GM12878 (cell line): ENCODE results near the gene LARP4. TPM values are rescaled to one million over a fixed set of nuclear protein-coding genes. Genes with fewer than 3 reads are reported as not detected.

Experiments used
- ATAC-seq: fragments of 200-7000 bp; cut with Tn5 transposase; 3 replicates; pipeline ENCODE4 v1.9.1; 2020; ENCODE audit warnings: mild to moderate bottlenecking, moderate library complexity
- BruUV-seq: library from RNA; stranded (reverse); fragments of 400-500 nt; replicated peaks from 2 replicates; lab custom pipeline; 2021; lab: Mats Ljungman, UMichigan
- CTCF ChIA-PET: fragments of 300-600 bp; sonication (Branson Sonifier 250); formaldehyde crosslinking; extraction: SDS; loops from one replicate; lab custom pipeline; 2021; ENCODE audit warnings: inconsistent platforms; lab: Yijun Ruan, JAX
- POLR2A ChIA-PET: fragments of 350-600 bp; formaldehyde crosslinking; extraction: SDS; loops from one replicate; lab custom pipeline; 2021; ENCODE audit warnings: inconsistent platforms; lab: Charles Lee
- RAD21 ChIA-PET: fragments of 300-600 bp; sonication (Branson Sonifier 250); formaldehyde crosslinking; loops from one replicate; lab custom pipeline; 2023; ENCODE audit warnings: antibody characterized with exemption; ENCODE audit not compliant: unreplicated experiment; lab: Charles Lee
- SMC1A ChIA-PET: fragments of 300-600 bp; sonication (Branson Sonifier 250); formaldehyde crosslinking; loops from one replicate; lab custom pipeline; 2023; ENCODE audit not compliant: unreplicated experiment, uncharacterized antibody; lab: Charles Lee
- DNase-seq: peaks from one replicate; pipeline ENCODE4 v3.0.0-alpha.2; 2011; ENCODE audit warnings: low read depth, low spot score
- FAIRE-seq: peaks from 3 replicates; lab custom pipeline; 2011; peaks lifted over from hg19 to GRCh38; lab: Jason Lieb, UNC
- H2AFZ ChIP-seq: 2 replicates; pipeline ENCODE4 v1.6.0; 2011; ENCODE audit warnings: low read depth, low read length, control low read depth; ENCODE audit not compliant: control insufficient read depth
- H3K27ac ChIP-seq: 2 replicates; pipeline ENCODE4 v1.5.1; 2011; ENCODE audit warnings: control low read depth; ENCODE audit not compliant: control insufficient read depth, insufficient read depth
- H3K27me3 ChIP-seq, 2 experiments: replicated peaks in 1 of 2; 2 replicates each; pipeline versions ENCODE4 v1.6.0 to v1.6.1; 2011; ENCODE audit warnings: low read length in 1 of 2; ENCODE audit not compliant: control insufficient read depth in 2 of 2, insufficient read depth in 2 of 2
- H3K36me3 ChIP-seq, 2 experiments: 2 replicates each; pipeline ENCODE4 v1.5.1; 2011; ENCODE audit warnings: low read length in 1 of 2; ENCODE audit not compliant: control insufficient read depth in 2 of 2, insufficient read depth in 2 of 2
- H3K4me1 ChIP-seq: 2 replicates; pipeline ENCODE4 v1.6.1; 2011; ENCODE audit warnings: mild to moderate bottlenecking, low read length, moderate library complexity, mixed read lengths; ENCODE audit not compliant: control insufficient read depth, insufficient read depth
- H3K4me2 ChIP-seq: 2 replicates; pipeline ENCODE4 v1.6.0; 2011; ENCODE audit warnings: control low read depth; ENCODE audit not compliant: control insufficient read depth, insufficient read depth
- H3K4me3 ChIP-seq: fragments of 200-600 bp; sonication (generic); 2 replicates; pipeline ENCODE4 v1.5.1; 2016
- H3K79me2 ChIP-seq: 2 replicates; pipeline ENCODE4 v1.6.0; 2011; ENCODE audit warnings: low read length; ENCODE audit not compliant: control insufficient read depth, insufficient read depth
- H3K9ac ChIP-seq: 2 replicates; pipeline ENCODE4 v1.8.0; 2011; ENCODE audit warnings: low read length, control low read depth, mixed read lengths; ENCODE audit not compliant: control insufficient read depth, insufficient read depth
- H3K9me3 ChIP-seq: replicated peaks from 3 replicates; pipeline ENCODE4 v1.5.1; 2011; ENCODE audit warnings: mild to moderate bottlenecking, low read length; ENCODE audit not compliant: control insufficient read depth, insufficient read depth
- H4K20me1 ChIP-seq: 2 replicates; pipeline ENCODE4 v1.6.0; 2011; ENCODE audit not compliant: control insufficient read depth, insufficient read depth
- BHLHE40 ChIP-seq, 2 experiments: fragments of 450-650 bp in 1 of 2; IDR thresholded peaks; 2 replicates each; pipeline ENCODE4 v1.6.1; 2011 to 2017; ENCODE audit warnings: low read depth in 2 of 2, borderline replicate concordance in 1 of 2, improper control_type of control experiment in 1 of 2, low read length in 1 of 2, mild to moderate bottlenecking in 1 of 2
- E2F8 ChIP-seq: fragments of 450-650 bp; IDR thresholded peaks from 2 replicates; pipeline ENCODE4 v1.6.1; 2018; ENCODE audit warnings: mild to moderate bottlenecking, low read depth, moderate library complexity; ENCODE audit not compliant: partially characterized antibody
- EGR1 ChIP-seq, 2 experiments: IDR thresholded peaks; 1 replicate in 1 of 2; 2 replicates in 1 of 2; pipeline ENCODE4 v1.6.1; 2011 to 2012; ENCODE audit warnings: low read depth in 2 of 2, low read length in 2 of 2, borderline replicate concordance in 1 of 2, mild to moderate bottlenecking in 1 of 2, moderate library complexity in 1 of 2
- KDM1A ChIP-seq: fragments of 200-600 bp; sonication (generic); IDR thresholded peaks from 2 replicates; pipeline ENCODE4 v1.6.1; 2016; ENCODE audit warnings: borderline replicate concordance
- SMAD1 ChIP-seq: fragments of 450-650 bp; IDR thresholded peaks from 2 replicates; pipeline ENCODE4 v1.6.1; 2018; ENCODE audit warnings: mild to moderate bottlenecking, low read depth; ENCODE audit not compliant: partially characterized antibody
- TARDBP ChIP-seq: IDR thresholded peaks from 2 replicates; pipeline ENCODE4 v1.6.1; 2016; ENCODE audit warnings: borderline replicate concordance
- TCF7 ChIP-seq: IDR thresholded peaks from 2 replicates; pipeline ENCODE4 v1.6.1; 2014; ENCODE audit warnings: antibody characterized with exemption, borderline replicate concordance
- WGBS: methylation state at CpG from one replicate; pipeline ENCODE4 v1.1.6; 2016; ENCODE audit warnings: low lambda C conversion rate; ENCODE audit not compliant: insufficient replicate concordance, insufficient coverage; ENCODE audit errors: missing lambda C conversion rate; 5-methylcytosine and 5-hydroxymethylcytosine counted together
- in situ Hi-C: fragments of 300-500 bp; cut with MboI; formaldehyde crosslinking; loops from 9 replicates; pipeline ENCODE4 v1.14.3; 2018; ENCODE audit warnings: mixed read lengths
- intact Hi-C: fragments of 100-400 bp; cut with micrococcal nuclease; formaldehyde crosslinking; loops from one replicate; pipeline ENCODE4 v1.14.2; 2022; ENCODE audit not compliant: unreplicated experiment
- polyA plus RNA-seq, 11 experiments: library from polyadenylated mRNA; depleted of rRNA in 4 of 11; unstranded in 6 of 11; stranded (reverse) in 5 of 11; fragments of >200 nt; fragmentation: Nextera tagmentation in 4 of 11; fragmentation: Illumina TruSeq in 1 of 11; extraction: Ambion mirVana in 4 of 11; extraction: Trizol in 1 of 11; gene quantifications; 1 replicate in 1 of 11; 2 replicates in 10 of 11; pipeline versions ENCODE4 v1.2.1 to v1.2.3, GENCODE V29; 2011 to 2016; ENCODE audit warnings: inconsistent platforms in 2 of 11, missing spikeins in 2 of 11, low read depth in 1 of 11
- total RNA-seq, 4 experiments: library from RNA; depleted of rRNA in 3 of 4; stranded (reverse); fragments of >200 nt in 3 of 4; fragmentation: Illumina TruSeq in 1 of 4; extraction: Trizol in 1 of 4; gene quantifications; 2 replicates each; pipeline versions ENCODE4 v1.2.1 to v1.2.3, GENCODE V29; 2013 to 2021
- TF ChIP-seq, protein P1 (sequence below): IDR thresholded peaks from 2 replicates; pipeline ENCODE4 v1.6.1; 2012; ENCODE audit warnings: low read length, inconsistent platforms

The LARP4 gene
- total and polyA plus RNA-seq, 10 of the 15 experiments (the other 5 are each of a cell fraction or from before 2014, with no cell fraction given), result 24.1 to 72.6 (median 35.6) TPM

- WGBS, result 73% methylated on average over 3 of the region's 3 CpGs
- SMC1A ChIA-PET, result interaction anchor here (0.7 to 1.3 kb wide), 2 partner anchors 9 to 166 kb away, joined by 4 read pairs; no protein-coding TSS in a partner anchor
- Histone ChIP-seq H3K27ac (no peak overlapping the region), H3K4me1 (no peaks in the 10 kb centered on the region), H3K27me3 (no peaks in the 10 kb centered on the region), H4K20me1 (no peaks in the 10 kb centered on the region), H3K36me3 (no peaks in the 10 kb centered on the region), H3K4me2 (no peak overlapping the region), H3K9me3 (no peaks in the 10 kb centered on the region), H3K4me3 (no peak overlapping the region), H3K79me2 (no peaks in the 10 kb centered on the region), H2AFZ (no peak overlapping the region), H3K9ac (no peak overlapping the region)
- ATAC-seq (no peak), FAIRE-seq (no peak), DNase-seq (no peak)
- CTCF ChIA-PET, result no interaction called here
- POLR2A ChIA-PET, result no interaction called here
- intact Hi-C loops, result no loop called here
- BruUV-seq, result no TSS peak
- RAD21 ChIA-PET, result no interaction called here
- no peak for TF ChIP-seq BHLHE40 (IDR thresholded peaks at IDR 0.05; ENCODE audit: borderline replicate concordance in 1 of 2, low read depth in 2 of 2, low read length in 1 of 2)
- no peak for TF ChIP-seq TARDBP
- TF ChIP-seq, protein P1, sequence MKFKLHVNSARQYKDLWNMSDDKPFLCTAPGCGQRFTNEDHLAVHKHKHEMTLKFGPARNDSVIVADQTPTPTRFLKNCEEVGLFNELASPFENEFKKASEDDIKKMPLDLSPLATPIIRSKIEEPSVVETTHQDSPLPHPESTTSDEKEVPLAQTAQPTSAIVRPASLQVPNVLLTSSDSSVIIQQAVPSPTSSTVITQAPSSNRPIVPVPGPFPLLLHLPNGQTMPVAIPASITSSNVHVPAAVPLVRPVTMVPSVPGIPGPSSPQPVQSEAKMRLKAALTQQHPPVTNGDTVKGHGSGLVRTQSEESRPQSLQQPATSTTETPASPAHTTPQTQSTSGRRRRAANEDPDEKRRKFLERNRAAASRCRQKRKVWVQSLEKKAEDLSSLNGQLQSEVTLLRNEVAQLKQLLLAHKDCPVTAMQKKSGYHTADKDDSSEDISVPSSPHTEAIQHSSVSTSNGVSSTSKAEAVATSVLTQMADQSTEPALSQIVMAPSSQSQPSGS, result no peak
- TF ChIP-seq KDM1A, result no peak
- no peak for TF ChIP-seq EGR1 (IDR thresholded peaks at IDR 0.05; ENCODE audit: borderline replicate concordance in 1 of 2, low read depth in 2 of 2, low read length in 2 of 2)
- TF ChIP-seq E2F8, result no peak
- TF ChIP-seq TCF7, result no peak
- no peak for TF ChIP-seq SMAD1
- in situ Hi-C loops, result no loop called here
These were observed 46.7 kb upstream of the LARP4 start for GRCh38 chr12:50353869-50354593.
